GM12872 (cell line): ENCODE measurements around the gene RNU6-9.

ENCODE experiments used
- CTCF ChIP-seq: IDR thresholded peaks from 3 replicates; pipeline ENCODE4 v1.5.1; 2011; ENCODE audit warnings: low read depth, mild to moderate bottlenecking, low read length, moderate library complexity; ENCODE audit not compliant: insufficient read depth

The RNU6-9 gene

DNA sequence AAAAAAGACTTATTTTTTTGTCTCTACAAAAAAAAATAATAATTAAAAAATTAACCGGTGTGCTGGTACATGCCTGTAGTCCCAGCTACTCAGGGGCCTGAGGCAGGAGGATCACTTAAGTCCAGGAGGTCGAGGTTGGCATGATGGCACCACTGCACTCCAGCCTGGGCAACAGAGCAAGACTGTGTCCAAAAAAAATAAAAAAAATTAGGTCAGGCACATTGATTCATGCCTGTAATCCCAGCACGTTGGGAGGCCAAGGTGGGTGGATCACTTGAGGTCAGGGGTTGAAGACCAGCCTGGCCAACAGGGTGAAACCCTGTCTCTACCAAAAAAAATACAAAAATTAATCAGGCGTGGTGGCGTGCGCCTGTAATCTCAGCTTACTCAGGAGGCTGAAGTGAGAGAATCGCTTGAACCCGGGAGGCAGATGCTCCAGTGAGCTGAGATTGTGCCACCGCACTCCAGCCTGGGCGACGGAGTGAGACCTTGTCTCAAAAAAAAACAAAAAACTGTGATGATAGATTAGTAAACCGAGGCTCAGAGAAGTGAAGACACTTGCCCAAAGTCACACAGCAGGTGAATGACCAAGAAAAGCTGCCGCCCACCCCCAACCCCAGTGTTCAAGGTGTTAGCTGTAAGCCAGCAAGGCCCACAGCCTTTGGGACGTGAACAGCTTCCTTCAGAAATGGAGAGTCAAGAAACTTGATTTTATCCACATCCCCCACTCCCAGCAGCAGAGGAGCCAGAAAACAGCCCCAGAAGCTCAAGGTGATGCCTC, 9.4 kb downstream of the RNU6-9 start:
- no peak for TF ChIP-seq CTCF

DNA sequence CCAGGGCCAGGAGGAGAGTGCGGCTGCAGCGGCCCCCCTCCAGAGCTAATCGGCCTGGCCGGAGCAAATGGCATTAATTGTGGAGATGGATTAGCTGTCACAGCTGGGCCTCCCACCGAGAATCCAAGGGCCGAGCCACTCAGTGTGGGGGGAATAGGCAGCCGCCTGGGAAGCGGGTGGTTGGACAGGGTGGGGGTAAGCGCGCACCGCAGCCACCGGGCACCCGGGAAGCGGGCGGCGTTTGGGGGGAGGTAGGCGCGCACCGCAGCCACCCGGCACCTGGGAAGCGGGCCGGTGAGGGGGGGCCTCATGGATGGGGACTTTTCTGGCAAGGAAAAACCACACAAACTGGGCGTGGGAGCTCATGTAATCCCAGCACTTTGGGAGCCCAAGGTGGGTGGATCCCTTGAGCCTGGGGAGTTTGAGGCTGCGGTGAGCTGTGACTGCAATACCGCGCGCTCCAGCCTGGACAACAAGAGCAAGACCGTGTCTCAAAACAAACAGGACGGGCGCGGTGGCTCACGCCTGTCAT, 10.0 kb downstream of the RNU6-9 start:
- no peak for TF ChIP-seq CTCF

- no peak for TF ChIP-seq CTCF
These were observed 11.3 kb downstream of the RNU6-9 start for GRCh38 chr19:904545-904944.

GRCh38 chr19:906480-906879, 13.2 kb downstream of the RNU6-9 start:
- TF ChIP-seq CTCF = no peak

DNA sequence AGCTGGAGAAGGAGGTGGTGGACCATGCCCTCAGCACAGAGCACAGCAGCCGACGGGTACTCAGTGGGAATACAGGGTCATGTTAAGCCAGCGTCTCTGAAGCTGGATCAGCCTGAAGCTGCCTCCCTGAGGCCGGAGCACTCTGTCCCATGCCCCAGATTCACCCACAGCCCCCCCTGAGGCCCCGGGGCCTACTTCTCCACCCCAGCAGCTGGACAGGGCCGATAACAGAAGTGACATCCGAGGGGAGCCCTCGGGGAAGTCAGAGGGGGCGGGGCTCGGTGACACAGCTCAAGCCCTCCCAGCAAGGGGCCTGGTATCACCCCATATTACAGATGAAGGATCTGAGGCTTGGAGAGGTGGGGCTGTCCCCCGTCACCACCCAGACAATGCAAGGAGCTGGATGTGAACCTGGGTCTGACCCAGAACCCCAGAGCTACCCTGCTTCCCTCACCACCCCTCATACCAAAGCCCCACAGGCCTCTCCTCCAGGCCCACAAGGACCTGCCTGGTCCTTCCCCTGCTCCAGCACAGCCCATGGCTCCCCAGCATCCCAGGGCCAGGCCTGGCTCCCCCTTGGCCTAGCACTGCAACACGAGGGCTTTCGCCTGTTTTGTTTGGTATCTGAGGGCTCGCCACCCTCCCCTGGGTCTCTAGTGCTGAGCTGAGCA, 14.0 kb downstream of the RNU6-9 start:
- no peak for TF ChIP-seq CTCF

DNA sequence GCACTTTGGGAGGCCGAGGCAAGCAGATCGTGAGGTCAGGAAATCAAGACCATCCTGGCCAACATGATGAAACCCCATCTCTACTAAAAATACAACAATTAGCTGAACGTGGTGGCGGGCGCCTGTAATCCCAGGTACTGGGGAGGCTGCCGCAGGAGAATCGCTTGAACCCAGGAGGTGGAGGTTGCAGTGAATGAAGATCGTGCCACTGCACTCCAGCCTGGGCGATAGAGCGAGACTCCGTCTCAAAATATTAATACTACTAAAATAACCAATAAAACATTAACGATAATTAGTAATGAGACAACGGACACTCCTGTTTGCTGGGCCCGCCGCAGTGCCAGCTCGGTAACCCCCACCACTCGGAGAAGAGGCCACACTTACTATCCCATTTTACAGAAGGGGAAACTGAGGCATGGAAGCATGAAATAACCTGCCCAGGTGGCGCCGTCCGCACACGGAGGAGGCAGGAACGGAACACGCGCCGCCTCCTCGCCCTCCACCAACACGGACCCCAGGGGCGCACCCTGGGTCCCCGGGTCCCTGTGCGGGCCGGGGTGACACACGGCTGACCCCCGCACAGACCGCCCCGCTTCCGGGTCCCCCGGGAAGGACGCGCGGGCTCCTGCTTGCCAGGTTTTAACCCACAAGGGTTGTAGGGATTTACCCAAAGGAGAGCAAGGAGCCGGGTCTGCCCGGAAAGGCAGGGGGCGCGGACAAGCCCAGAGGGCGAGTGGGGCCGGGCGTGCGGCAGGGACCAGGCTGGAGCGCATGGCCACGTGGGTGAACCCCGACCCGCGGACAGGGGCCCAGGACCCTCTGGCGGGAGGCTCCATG, 18.1 kb downstream of the RNU6-9 start:
- no peak for TF ChIP-seq CTCF
